Measurements from ENCODE around the gene ZSWIM6. TPM values are rescaled to one million over a fixed set of nuclear protein-coding genes. Genes with fewer than 3 reads are reported as not detected.

The ZSWIM6 gene
- polyA plus RNA-seq, 1 of the 3 experiments (the other 2 are of a cell fraction): 7.4 TPM

- H4K20me1 ChIP-seq (ENCODE audit: insufficient read depth): peaks cover 22% of the 10 kb centered on the region
- H3K9me3 ChIP-seq: no peaks in the 10 kb centered on the region
- H3K4me2 ChIP-seq: peak overlapping the region; percentile 99
- peak; percentile 45 for DNase-seq
- POLR2A ChIA-PET: interaction anchor here (1.4 to 2.1 kb wide), 2 partner anchors 76 to 167 kb away, joined by 3 to 27 read pairs; partner anchors contain the start of gene SMIM15
- CTCF ChIA-PET: interaction anchor here (0.8 to 3.3 kb wide), 10 partner anchors 9 to 371 kb away, joined by 3 to 22 read pairs (median 4); no protein-coding TSS in a partner anchor
- no peaks in the 10 kb centered on the region for H3K9me2 ChIP-seq
- TF ChIP-seq IRF3 (IDR thresholded peaks at IDR 0.05; ENCODE audit: low read depth, low read length) (no peak), FOXJ3 (CRISPR knock-in tag; IDR thresholded peaks at IDR 0.05) (0 out of 2 replicates have a peak, but pooled peaks have one; percentile 18), EP300 (IDR thresholded peaks at IDR 0.05; ENCODE audit: borderline replicate concordance in 1 of 2, low read depth in 1 of 2, low read length in 1 of 2) (no peak), POLR2AphosphoS5 (IDR thresholded peaks at IDR 0.05; ENCODE audit: low read depth, low read length) (no peak; the same call in 1 of the 2 replicates), USF2 (IDR thresholded peaks at IDR 0.05; ENCODE audit: borderline replicate concordance, low read depth, low read length) (no peak), GATA2 (CRISPR knock-in tag; IDR thresholded peaks at IDR 0.05) (no peak), YY1 (IDR thresholded peaks at IDR 0.05; ENCODE audit: low read depth) (no peak), TEAD4 (IDR thresholded peaks at IDR 0.05; ENCODE audit: borderline replicate concordance, insufficient read depth) (no peak), CHD2 (IDR thresholded peaks at IDR 0.05; ENCODE audit: low read length, partially characterized antibody) (no peak), TAF1 (IDR thresholded peaks at IDR 0.05; ENCODE audit: borderline replicate concordance, low read depth, low read length) (no peak), MAX (IDR thresholded peaks at IDR 0.05; ENCODE audit: low read depth) (peak; percentile 55; the same call in 1 of the 2 replicates), RFX5 (IDR thresholded peaks at IDR 0.05; ENCODE audit: low read length) (no peak), RAD21 (IDR thresholded peaks at IDR 0.05; ENCODE audit: low read length) (no peak; the same call in 1 of the 2 replicates), TCF12 (IDR thresholded peaks at IDR 0.05) (no peak), FOSL2 (IDR thresholded peaks at IDR 0.05; ENCODE audit: borderline replicate concordance, low read depth) (no peak), FOXM1 (IDR thresholded peaks at IDR 0.05; ENCODE audit: low read depth) (peak; percentile 59; the same call in 1 of the 2 replicates), NFIC (IDR thresholded peaks at IDR 0.05; ENCODE audit: borderline replicate concordance) (no peak), CTCF (IDR thresholded peaks at IDR 0.05) (no peak), ELF1 (IDR thresholded peaks at IDR 0.05) (no peak), REST (IDR thresholded peaks at IDR 0.05; ENCODE audit: low read depth, low read length) (no peak), RXRA (IDR thresholded peaks at IDR 0.05; ENCODE audit: borderline replicate concordance, low read depth) (no peak), SMC3 (IDR thresholded peaks at IDR 0.05; ENCODE audit: low read depth, low read length) (no peak), MXI1 (IDR thresholded peaks at IDR 0.05; ENCODE audit: low read depth, low read length) (peak; percentile 3), SIN3A (IDR thresholded peaks at IDR 0.05; ENCODE audit: borderline replicate concordance, low read depth, low read length) (no peak), RCOR1 (IDR thresholded peaks at IDR 0.05; ENCODE audit: low read length) (no peak), PBX3 (IDR thresholded peaks at IDR 0.05) (no peak)
- peak overlapping the region; percentile 93 to 95 for H3K27ac ChIP-seq (ENCODE audit: low read depth in 2 of 2, low read length in 1 of 2)
- H3K9ac ChIP-seq: peak overlapping the region; percentile 93
- H3K27me3 ChIP-seq (ENCODE audit: insufficient read depth): no peaks in the 10 kb centered on the region
- H3K36me3 ChIP-seq (replicated peaks in 1 of 2; ENCODE audit: control insufficient read depth in 1 of 2, insufficient read depth in 2 of 2, low read length in 1 of 2): no peaks in the 10 kb centered on the region
- H3K4me1 ChIP-seq (ENCODE audit: control insufficient read depth in 1 of 2, insufficient read depth in 2 of 2, low read depth in 1 of 2, low read length in 1 of 2): peaks cover 17 to 21% of the 10 kb centered on the region in 2 experiments; a peak in 3 of 4 replicates
- H3K79me2 ChIP-seq (ENCODE audit: insufficient read depth): peaks cover 26% of the 10 kb centered on the region
- H3K4me3 ChIP-seq (ENCODE audit: low read depth in 2 of 2, low read length in 1 of 2): peak overlapping the region; percentile 93 to 95
- 4% methylated on average over 18 of the region's 30 CpGs for WGBS (ENCODE audit: low lambda C conversion rate)
- peak overlapping the region; percentile 93 for H2AFZ ChIP-seq (ENCODE audit: low read depth)
- H3F3A ChIP-seq (replicated peaks; ENCODE audit: insufficient read depth): peaks cover 12% of the 10 kb centered on the region
Observed at GRCh38 chr5:61330341-61330844, 1.7 kb upstream of the ZSWIM6 start.

All from SK-N-SH (cell line).